Neural crest cell (in vitro differentiated cells): ENCODE measurements around the gene LRTM2. TPM values are rescaled to one million over a fixed set of nuclear protein-coding genes. Genes with fewer than 3 reads are reported as not detected.

Source experiments
- DNase-seq: peaks from one replicate; pipeline ENCODE4 v3.0.0; 2021; ENCODE audit warnings: low read depth, mixed read lengths, low spot score
- H3K27ac Mint-ChIP-seq: one replicate; pipeline ENCODE4 v1.8.0; 2021; ENCODE audit warnings: mild to moderate bottlenecking, mixed read lengths; ENCODE audit not compliant: unreplicated experiment
- H3K27me3 Mint-ChIP-seq: 2 replicates; pipeline ENCODE4 v1.8.0; 2021; ENCODE audit warnings: low read depth, mild to moderate bottlenecking, mixed read lengths
- H3K36me3 Mint-ChIP-seq: 2 replicates; pipeline ENCODE4 v1.8.0; 2021; ENCODE audit warnings: low read depth, mild to moderate bottlenecking, mixed read lengths
- H3K4me1 Mint-ChIP-seq: 2 replicates; pipeline ENCODE4 v1.8.0; 2021; ENCODE audit warnings: mixed read lengths
- H3K4me3 Mint-ChIP-seq: one replicate; pipeline ENCODE4 v1.8.0; 2021; ENCODE audit warnings: mild to moderate bottlenecking, mixed read lengths
- H3K9me3 Mint-ChIP-seq: 2 replicates; pipeline ENCODE4 v1.8.0; 2021; ENCODE audit warnings: mixed read lengths
- CTCF ChIP-seq: fragments of 200-600 bp; sonication (generic); conservative IDR thresholded peaks from 2 replicates; pipeline ENCODE4 v1.5.0; 2021; ENCODE audit warnings: antibody characterized with exemption, mild to moderate bottlenecking
- total RNA-seq: library from RNA; stranded (reverse); gene quantifications from 2 replicates; pipeline ENCODE4 v1.2.1, GENCODE V29; 2021

Gene LRTM2
- total RNA-seq, 1 donor from 2014 or later: 0.19 TPM

GRCh38 chr12:1864456-1864855 lies 44.1 kb downstream of the LRTM2 start:
- Mint-ChIP-seq H3K4me3 (no peak overlapping the region), H3K27me3 (no peaks in the 10 kb centered on the region), H3K4me1 (peaks cover 9% of the 10 kb centered on the region), H3K9me3 (peaks cover 3% of the 10 kb centered on the region), H3K36me3 (no peaks in the 10 kb centered on the region), H3K27ac (no peak overlapping the region)
- TF ChIP-seq CTCF: no peak
- DNase-seq: no peak

GRCh38 chr12:1864867-1865266 lies 44.5 kb downstream of the LRTM2 start:
- Mint-ChIP-seq H3K27ac (no peak overlapping the region), H3K9me3 (peaks cover 3% of the 10 kb centered on the region), H3K4me3 (no peak overlapping the region), H3K36me3 (no peaks in the 10 kb centered on the region), H3K4me1 (peaks cover 7% of the 10 kb centered on the region), H3K27me3 (peaks cover 1% of the 10 kb centered on the region)
- no peak for TF ChIP-seq CTCF
- no peak for DNase-seq

- Mint-ChIP-seq H3K4me1 (peaks cover 7% of the 10 kb centered on the region), H3K36me3 (no peaks in the 10 kb centered on the region), H3K4me3 (no peak overlapping the region), H3K9me3 (peaks cover 3% of the 10 kb centered on the region), H3K27me3 (peaks cover 2% of the 10 kb centered on the region), H3K27ac (no peak overlapping the region)
- no peak for DNase-seq
- no peak for TF ChIP-seq CTCF
These were observed 45.0 kb downstream of the LRTM2 start for GRCh38 chr12:1865284-1865866.

GRCh38 chr12:1869145-1869544 lies 48.8 kb downstream of the LRTM2 start:
- peaks cover 3% of the 10 kb centered on the region for H3K9me3 Mint-ChIP-seq
- peaks cover 13% of the 10 kb centered on the region for H3K4me1 Mint-ChIP-seq
- no peak overlapping the region for H3K4me3 Mint-ChIP-seq
- H3K27ac Mint-ChIP-seq: no peak overlapping the region
- H3K27me3 Mint-ChIP-seq: peaks cover 2% of the 10 kb centered on the region
- no peaks in the 10 kb centered on the region for H3K36me3 Mint-ChIP-seq
- TF ChIP-seq CTCF: no peak
- no peak for DNase-seq

DNA sequence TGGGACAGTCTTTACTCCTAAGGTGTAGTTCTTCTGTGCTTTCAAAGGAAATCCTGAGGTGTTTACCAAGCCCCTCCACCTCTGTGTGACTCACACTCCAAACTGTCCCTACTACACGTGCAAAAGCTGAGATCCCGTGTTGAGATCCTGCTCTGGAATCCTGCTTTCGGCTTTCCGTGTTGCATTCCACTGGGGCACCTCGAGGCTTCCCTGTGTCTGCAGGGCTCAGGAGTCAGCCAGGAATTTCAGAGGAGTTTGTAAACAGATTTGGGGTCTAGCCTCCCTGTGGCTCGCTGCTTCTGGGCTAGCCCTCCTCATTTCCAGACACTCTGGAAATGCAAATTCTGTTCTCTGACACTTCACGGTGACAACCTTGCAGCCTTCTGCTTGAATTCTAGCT lies 49.7 kb downstream of the LRTM2 start:
- Mint-ChIP-seq H3K27ac (no peak overlapping the region), H3K27me3 (peaks cover 2% of the 10 kb centered on the region)

More for the DNA sequence above, 49.7 kb downstream of the LRTM2 start:
- DNase-seq: no peak
- no peak overlapping the region for H3K4me3 Mint-ChIP-seq
- peaks cover 3% of the 10 kb centered on the region for H3K9me3 Mint-ChIP-seq
- H3K4me1 Mint-ChIP-seq: peaks cover 14% of the 10 kb centered on the region
- no peaks in the 10 kb centered on the region for H3K36me3 Mint-ChIP-seq
- TF ChIP-seq CTCF: no peak
